Neural progenitor cell (in vitro differentiated cells): Measurements from ENCODE around the gene UBE2J1.

Experiments used
- EZH2 ChIP-seq: fragments of 200-600 bp; sonication (generic); IDR thresholded peaks from 2 replicates; pipeline ENCODE4 v1.6.1; 2017; ENCODE audit warnings: antibody characterized with exemption, mild to moderate bottlenecking, moderate library complexity
- EZH2phosphoT487 ChIP-seq: fragments of 200-600 bp; sonication (generic); IDR thresholded peaks from 2 replicates; pipeline ENCODE4 v1.6.1; 2017; ENCODE audit warnings: antibody characterized with exemption
- TF ChIP-seq, protein P1 (sequence below): fragments of 200-600 bp; sonication (generic); IDR thresholded peaks from 2 replicates; pipeline ENCODE4 v1.5.1; 2017; ENCODE audit warnings: antibody characterized with exemption, mild to moderate bottlenecking

GRCh38 chr6:89400912-89401399 is 48.4 kb upstream of the UBE2J1 start:
- TF ChIP-seq EZH2, result no peak
- TF ChIP-seq, protein P1, sequence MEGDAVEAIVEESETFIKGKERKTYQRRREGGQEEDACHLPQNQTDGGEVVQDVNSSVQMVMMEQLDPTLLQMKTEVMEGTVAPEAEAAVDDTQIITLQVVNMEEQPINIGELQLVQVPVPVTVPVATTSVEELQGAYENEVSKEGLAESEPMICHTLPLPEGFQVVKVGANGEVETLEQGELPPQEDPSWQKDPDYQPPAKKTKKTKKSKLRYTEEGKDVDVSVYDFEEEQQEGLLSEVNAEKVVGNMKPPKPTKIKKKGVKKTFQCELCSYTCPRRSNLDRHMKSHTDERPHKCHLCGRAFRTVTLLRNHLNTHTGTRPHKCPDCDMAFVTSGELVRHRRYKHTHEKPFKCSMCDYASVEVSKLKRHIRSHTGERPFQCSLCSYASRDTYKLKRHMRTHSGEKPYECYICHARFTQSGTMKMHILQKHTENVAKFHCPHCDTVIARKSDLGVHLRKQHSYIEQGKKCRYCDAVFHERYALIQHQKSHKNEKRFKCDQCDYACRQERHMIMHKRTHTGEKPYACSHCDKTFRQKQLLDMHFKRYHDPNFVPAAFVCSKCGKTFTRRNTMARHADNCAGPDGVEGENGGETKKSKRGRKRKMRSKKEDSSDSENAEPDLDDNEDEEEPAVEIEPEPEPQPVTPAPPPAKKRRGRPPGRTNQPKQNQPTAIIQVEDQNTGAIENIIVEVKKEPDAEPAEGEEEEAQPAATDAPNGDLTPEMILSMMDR, result no peak
- no peak for TF ChIP-seq EZH2phosphoT487
